ENCODE results near the gene FAR2.

Gene FAR2

DNA sequence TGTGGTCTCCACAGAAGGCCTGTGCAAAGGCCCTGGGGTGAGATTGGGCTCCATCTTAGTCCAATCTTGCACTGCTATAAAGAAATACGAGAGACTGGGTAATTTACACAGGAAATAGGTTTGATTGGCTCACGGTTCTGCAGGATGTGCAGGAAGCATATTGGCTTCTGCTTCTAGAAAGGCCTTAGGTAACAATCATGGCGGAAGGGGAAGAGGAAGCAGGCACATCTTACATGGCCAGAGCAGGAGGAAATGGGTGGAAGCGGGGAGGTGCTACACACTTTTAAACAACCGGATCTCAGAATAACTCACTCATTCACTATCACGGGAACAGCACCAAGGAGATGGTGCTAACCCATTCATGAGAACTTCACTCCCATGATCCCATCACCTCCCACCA lies 55.4 kb downstream of the FAR2 start:
- no peak for DNase-seq (ENCODE audit: low spot score)

DNA sequence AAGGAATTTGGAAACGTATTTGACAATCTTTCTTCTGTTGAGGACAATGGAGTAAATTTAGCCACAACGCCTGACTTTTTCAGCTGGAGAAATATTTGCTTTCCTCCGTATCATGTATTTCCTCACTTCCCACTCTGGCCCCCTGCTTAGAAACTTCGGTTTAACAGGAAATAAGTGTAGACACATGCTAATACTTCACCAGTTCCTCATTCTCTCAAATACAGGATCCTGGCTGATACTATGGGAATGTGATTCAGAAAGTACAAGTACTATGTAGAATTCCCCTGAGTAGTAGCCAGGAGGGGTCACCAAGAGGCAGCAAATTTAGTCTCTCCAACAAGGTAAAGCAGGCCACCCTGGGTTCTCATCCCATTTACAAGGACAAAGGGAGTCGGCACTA lies 58.0 kb downstream of the FAR2 start:
- no peak for DNase-seq (ENCODE audit: low spot score)

DNA sequence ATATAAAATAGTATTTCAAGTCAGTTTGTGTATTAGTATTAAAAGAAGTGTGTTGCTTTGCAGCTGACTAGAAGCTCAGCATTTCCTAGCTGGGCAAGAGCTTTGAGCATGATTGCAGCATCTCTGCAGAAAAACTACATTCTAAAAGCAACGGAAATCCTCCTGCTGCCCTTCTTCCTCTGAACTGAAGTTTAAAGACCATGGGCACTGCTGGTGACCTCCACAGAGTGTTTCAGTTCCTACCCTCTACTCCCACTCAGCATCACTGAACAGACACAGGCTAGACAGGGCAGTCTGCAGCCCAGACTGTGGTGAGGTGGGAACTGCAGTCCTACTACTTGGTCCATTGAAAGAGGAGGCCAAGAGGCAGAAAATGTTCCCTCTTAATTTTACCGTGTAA lies 59.0 kb downstream of the FAR2 start:
- DNase-seq (ENCODE audit: low spot score) = no peak

DNA sequence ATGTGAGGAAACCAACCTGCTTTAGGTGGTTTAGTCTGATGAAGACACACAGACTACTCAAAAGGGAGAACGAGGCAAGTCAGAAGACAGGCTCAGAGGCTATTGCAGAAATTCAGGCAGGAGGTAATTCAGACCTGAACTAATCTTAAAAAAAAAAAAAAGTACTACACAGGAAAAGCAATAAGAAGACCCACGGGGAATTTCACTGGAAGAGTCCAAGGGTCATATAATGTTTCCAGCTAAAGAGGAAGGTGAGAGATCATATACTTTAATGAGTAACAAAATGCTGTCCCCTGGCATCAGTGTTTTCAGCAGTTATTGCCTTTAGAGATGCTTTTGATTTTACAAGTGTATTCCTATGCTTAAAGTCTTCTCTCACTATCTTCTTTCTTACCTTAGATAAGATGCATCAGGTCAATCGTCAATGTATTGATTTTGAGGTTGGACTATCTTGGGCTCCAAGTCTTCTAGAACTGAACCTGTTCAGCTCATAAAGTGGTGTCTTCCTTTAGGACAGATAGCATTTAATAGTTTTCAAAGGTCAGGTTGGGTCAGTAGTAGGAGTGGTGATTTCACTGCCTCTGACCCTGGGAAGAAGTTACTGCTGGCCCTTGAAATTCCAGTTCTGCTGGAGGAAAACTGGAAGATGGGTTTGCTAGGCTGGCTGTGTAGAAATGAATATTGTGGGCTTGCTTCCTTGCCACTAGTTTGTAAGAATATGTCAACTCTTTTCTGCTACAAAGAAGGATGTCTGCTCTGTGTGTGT lies 60.0 kb downstream of the FAR2 start:
- DNase-seq (ENCODE audit: low spot score) = no peak

DNA sequence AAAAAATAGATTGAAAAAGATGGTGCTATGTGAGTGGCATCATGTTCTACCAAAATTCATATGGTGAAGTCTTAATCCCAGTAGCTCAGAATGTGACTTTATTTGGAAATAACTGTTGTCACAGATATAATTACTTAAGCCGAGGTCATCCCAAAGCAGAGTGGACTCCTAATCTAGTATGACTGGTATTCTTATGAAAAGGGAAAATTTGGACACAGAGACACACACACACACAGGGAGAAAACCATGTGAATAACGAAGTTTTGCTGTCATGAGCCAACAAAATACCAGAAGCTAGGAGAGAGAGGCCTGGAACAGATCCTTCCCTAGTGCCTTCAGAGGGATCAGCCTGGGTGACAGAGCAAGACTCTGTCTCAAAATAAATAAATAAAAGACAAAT lies 62.6 kb downstream of the FAR2 start:
- DNase-seq (ENCODE audit: low spot score) = no peak

DNA sequence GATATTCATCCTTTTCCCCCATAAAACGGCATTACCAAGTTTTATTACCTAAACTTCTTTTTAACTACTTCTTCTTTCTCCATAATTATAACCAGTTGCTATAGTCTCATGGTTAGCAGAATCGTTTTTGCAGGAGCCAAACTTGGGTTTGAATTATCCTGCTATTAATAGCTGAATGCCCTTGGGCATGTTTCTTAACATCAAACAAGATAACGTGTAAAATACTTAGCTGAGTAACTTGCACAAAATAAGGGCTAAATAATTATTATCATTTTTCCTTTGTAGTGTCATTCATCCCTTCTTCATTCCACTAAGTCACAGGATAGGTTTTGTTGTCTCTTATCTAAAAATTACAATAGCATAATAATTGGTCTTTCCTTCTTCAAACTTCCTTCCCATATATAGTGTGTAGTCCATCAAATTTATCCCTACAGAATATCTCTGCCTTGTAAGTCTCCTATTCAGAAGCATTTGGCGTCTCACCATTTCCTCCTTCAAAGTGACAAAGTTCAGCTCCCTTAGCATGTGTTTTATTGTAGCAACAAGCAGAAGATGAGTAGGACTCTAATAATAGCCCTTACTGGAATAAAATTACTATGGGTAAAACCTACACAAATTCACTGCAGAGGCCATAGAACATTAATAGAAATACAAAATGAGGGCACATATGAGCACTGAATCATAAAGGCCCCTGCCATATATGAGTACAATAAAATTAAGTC lies 63.8 kb downstream of the FAR2 start:
- DNase-seq (ENCODE audit: low spot score) = no peak

DNA sequence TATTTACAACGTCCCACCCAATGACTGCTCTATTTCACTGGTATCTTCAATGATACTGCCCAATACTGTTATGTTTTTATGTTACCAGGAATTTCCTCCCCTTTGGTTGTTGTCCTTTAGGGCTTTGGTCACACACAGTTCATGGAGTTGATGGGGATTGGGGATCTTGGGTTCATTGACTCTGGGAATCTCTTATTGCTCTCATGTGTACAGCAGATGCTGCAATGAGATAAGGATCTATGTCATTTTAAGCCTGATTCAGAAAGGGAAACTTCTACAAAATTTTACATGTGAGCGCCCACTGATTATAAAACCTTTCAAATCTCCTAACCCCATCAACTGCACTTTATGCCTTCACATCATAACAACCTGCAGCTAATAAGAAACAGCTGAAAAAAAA lies 67.2 kb downstream of the FAR2 start:
- DNase-seq (ENCODE audit: low spot score) = no peak

DNA sequence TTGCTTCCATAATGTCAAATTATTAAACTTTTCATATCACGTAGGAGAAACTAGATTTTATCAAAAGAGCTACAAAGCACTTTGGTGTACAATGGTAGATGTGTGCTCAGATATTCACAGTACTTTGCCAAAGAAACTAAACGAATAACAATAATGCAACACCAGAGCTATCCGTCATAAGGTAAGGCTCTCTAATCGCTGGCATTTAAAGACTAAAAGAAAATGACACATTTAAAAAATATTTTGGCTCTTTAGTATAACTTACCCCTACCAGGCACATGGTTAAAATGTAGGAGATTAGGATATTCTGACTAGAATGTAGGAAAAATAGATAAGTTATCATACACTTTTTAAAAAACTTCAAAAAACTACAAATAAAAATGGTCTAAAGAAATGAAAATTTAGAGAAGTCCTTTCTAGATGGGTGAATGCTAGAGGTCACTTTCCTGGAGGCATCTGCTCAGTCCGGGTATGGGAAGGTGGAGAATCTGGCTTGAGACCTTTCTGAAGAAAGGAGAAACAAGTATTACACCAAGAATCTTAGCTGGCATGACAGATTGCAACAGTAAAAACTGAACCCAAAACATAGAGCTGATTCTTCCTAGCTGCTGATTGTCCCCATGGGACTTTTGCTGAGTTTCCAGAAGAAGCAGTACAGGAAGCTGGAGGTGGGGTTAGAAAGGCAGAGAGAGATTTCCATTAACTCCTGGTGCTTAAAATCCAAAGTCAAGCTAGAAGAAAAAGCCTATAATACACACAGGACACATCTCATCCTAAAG lies 67.9 kb downstream of the FAR2 start:
- DNase-seq (ENCODE audit: low spot score) = no peak

DNA sequence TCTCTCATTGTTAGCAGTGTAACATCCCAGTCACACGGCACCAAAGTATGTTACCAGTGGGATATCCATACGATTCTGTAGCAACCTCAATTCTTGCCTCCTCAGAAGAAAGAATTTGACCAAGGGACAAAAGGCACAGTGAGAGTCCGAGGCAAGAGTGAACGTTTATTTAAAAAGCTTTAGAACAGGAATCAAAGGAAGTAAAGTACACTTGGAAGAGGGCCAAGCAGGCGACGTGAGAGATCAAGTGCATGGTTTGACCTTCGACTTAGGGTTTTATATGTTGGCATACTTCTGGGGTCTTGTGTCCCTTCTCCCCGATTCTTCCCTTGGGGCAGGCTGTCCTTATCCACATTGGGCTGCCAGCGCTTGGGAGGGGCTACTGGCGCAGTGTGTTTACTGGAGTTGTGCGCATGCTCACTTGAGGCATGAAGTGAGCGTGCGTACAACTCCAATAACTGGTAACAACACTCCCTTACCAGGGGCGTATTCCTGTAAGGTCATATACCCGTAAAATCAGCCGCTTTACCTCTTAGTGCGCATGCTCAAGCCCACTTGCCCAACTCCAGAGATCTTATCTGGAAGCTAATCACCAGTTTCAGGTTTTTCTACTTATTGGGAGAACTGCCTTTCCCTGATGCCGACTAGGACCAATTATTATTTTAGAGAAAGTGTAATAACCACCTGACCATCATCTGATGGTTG lies 71.7 kb downstream of the FAR2 start:
- no peak for DNase-seq (ENCODE audit: low spot score)

DNA sequence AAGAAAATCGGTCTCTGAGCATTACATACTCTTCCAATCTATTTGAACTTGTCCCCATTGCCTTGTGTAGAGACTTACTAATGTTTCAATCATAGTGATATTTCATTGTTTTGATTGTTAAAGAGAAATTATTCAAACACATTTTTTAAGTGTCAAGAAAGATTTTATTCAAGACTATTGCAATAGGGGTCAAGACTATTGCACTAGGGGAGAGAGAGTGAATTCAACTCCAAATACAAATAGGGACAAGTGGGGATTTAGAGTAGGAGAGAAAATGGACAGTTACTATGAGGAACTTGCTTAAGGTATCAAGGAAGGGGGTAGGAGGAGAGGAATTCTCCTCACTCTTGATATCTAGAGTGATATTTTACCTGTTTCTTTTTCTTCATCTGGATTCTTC lies 73.1 kb downstream of the FAR2 start:
- no peak for DNase-seq (ENCODE audit: low spot score)

DNA sequence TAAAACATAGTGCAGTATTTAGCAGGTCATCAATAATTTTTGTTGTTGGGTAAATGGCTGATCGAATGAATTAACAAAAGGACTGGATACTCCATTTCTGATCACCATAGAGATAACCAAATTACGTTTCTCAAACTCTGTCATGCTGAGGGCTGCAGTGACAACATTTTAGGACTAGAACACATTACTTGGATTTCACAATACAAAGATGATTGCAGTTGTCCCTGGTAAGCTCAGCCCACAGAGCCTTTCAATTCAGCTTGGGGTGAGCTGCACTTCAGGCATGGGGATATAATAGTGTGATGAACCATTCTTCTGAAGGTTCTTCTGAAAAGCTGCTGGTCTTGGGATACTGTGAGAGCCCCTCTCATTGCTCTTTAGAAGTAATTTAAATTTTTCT lies 74.3 kb downstream of the FAR2 start:
- DNase-seq (ENCODE audit: low spot score) = no peak

DNA sequence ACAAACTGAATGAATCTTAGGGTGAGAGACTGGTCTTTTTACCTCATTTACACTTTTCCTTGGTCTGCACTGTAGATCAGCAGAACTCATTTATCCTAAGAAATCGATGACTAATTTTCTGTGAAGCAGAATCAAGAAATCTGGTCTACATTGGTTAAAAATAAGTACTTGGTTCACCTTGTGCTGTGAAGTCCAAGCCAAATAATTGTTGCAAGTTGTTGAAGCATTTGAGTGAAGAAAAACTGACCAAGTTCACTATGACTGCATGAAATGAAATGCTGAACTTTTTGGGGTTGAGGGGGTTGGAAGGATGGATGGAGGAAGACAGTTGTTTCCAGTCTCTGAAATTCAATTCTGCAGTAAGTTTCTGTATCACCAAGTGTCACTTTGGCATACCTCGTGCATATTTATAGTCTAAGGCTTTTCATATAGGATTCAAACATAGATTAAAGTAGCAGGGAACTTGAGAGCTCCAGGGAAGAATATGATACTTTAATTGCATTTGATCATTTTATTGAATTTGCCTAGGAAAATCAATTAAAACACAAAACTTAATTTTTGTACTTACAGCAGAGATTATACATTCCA lies 75.0 kb downstream of the FAR2 start:
- no peak for DNase-seq (ENCODE audit: low spot score)

DNA sequence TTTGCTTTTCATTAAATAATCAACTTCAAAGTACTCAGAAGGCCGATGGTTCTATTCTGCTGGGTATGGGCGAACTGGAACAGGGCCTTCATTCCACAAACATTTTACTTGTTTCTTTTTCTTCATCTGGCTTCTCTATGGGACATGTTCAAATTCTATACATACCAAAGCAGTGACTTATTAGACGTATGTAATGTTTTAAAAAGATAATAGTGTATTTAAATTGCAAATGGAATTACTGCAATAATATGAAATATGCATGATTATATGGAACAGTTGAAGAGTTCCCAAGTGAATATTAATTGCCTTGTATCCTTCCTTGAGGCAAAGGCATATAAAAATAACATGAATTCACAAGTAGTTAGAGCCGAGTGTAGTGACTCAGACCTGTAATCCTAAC lies 75.5 kb downstream of the FAR2 start:
- DNase-seq (ENCODE audit: low spot score) = no peak

DNA sequence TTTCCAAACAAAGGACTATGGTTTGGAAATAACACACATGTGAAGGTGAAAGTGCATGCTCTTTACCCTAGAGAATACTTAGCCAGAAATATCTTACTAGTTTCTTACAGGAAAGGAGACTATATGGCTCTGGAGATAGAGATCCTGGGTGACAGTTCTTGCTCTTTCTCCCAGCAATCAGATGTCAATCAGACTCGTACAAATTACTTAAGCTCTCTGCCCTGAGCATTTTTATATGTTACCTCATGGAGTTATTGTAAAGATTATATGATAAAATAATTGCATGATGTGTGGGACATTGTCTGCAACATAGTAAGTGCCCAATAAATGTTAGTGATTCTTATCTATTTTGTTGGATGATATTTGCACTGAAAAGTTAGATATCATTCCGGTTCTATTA lies 76.8 kb downstream of the FAR2 start:
- DNase-seq (ENCODE audit: low spot score) = no peak

DNA sequence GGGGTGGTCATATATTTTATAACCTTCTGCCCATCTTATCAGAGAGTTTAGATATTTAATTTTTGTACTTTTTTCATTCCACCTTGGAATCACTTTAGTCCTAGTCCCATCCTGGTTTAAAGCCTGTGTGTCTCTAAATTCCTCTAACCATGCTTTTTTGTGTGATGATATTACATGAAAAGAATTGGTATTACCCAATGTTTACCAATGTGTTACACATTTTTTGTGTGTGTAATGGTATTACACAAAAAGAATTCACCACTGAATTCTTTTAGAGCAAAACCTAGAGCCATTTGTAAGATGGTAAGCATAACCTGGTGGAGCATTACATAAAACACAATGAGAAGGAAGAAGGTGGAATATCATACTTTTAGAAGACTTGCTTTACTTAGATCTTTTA lies 77.5 kb downstream of the FAR2 start:
- no peak for DNase-seq (ENCODE audit: low spot score)

DNA sequence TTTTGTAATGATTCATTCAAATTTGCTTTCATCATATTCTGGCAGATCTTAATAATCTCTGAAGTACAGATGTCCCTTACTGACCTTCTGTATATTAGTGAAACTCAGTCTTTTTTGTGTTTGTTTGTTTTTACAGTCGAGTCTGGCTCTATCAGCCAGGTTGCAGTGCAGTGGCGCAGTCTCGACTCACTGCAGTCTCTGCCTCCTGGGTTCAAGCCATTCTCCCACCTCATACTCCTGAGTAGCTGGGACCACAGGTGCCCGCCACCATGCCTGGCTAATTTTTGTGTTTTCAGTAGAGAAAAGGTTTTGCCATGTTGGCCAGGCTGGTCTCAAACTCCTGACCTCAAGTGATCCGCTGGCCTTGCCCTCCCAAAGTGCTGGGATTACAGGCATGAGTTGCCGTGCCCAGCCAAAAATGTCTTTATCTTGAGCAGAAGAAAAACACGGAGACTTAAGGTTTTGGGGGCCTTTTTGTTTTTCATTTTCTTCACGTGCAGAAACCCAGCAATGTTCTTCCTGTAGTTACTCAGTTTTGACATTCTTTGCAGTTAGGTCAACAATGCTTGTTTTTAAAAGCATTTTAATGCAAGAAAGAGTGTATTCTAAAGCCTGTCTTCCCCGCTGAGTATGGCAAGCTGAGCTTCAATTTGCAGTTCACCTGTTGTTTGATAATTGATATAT lies 79.5 kb downstream of the FAR2 start:
- no peak for DNase-seq (ENCODE audit: low spot score)

DNA sequence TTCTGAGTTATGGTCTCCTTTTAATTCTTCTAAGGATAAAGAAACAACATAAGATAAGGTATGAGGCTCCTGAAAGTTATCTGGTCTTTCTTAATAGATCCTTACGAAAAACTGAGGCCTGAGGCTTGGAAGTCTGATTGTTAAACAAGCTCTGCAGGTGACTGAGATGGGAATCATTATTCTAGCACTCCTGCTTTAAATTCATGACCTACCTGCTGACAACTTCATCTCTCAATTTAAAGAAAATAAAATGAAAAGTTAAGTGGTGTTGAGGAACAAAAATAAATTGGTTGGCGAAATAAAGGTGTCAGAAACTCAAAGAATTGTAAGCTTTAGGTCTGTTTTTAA lies 80.1 kb downstream of the FAR2 start:
- DNase-seq (ENCODE audit: low spot score) = no peak

DNA sequence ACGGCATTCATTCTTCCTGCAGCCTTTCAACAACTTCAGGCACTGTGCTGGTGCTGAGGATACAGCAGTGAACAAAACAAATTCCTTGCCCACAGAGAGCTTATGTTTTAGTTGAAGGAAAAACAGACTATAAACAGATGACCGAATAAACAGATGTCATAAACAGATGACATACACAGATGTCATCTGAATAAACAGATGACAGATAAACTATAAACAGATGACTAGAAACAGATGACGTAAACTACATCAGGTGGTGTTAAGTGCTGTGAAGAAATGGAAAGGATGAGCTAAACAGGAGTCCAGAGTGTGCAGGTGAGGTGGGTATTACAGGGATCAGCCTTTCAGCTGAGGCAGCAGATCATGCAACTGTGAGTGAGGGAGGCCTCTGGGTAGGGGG lies 80.9 kb downstream of the FAR2 start:
- DNase-seq (ENCODE audit: low spot score) = no peak

DNA sequence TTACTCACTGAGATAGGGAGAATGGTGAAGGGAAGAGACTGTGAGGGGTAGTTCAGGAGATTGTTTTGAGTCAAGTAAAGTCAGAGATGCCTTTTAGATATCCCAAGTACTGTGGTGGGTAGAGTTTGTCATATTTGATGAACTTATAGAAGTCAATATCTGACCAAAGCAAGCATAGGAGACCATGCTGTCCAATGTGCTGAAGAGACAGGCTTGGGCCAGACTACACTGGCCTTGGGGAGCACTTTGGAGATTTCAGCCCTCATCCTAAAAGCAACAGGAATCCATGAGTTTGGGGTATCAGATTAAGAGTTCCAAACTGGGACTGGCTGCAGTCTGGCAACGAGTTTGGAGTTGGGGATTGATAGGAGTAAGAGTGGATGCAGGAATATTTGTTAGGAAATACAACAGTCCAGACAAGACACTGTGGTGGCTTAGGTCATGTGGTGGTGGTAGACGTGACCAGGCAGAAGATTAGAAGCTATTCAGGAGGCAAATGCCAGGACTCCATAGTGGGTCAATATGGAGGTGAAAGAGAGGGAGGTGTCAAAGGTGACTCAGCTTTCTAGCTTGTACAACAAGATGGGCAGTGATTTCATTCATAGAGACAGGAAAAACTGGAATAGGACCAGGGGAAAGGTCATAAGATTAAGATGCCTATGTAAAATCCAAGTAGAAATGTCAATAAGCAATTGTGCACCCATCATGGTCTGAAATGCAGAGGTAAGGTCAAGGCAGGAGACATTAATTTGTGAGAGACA lies 81.9 kb downstream of the FAR2 start:
- DNase-seq (ENCODE audit: low spot score) = no peak

DNA sequence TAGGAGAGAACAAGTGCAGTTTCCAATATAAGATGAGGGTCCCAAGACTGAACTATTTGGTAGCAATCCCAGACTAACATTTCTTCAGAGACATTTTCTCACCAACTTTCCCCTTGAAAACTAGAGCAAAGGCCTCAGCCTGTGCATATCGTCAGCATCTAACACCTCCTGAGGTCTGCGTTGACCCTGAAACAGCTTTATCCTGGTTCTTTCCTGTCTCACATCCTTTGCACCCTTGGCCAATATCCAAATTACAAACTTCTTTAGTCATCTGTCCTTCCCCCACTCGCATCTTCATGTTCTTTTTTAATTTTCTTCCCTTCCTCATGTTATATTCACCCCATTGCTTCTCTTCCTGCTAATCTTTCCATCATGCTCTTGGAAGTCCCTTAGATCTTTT lies 83.0 kb downstream of the FAR2 start:
- no peak for DNase-seq (ENCODE audit: low spot score)

DNA sequence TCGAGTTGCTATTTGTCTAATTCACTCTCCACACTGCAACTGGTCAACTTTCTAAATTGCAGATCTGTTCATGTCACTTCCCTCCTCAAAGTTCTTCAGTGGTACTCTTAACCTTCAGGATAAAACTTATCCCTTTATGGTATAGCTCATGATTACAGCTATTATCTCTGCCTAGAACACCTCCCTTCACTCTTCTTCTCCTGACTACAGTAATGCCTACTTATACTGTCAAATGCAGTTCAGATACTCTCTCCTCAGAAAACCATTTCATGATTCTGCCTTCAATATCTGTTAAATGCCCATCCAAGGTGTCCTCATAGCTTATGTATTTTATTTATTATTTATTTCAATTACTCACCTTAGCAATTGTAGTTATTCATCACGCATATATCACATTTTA lies 85.5 kb downstream of the FAR2 start:
- no peak for DNase-seq (ENCODE audit: low spot score)

Data from ecto neural progenitor cell (in vitro differentiated cells).